OCI-LY7 (cell line): ENCODE results near the gene KAZN. TPM values are rescaled to one million over a fixed set of nuclear protein-coding genes. Genes with fewer than 3 reads are reported as not detected.

Experiments
- BruUV-seq: library from RNA; stranded (reverse); fragments of 400-500 nt; replicated peaks from 2 replicates; lab custom pipeline; 2021; lab: Mats Ljungman, UMichigan
- CTCF ChIA-PET: fragments of 300-600 bp; sonication (Branson Sonifier 250); formaldehyde crosslinking; loops from one replicate; lab custom pipeline; 2022; ENCODE audit warnings: antibody characterized with exemption; ENCODE audit not compliant: unreplicated experiment; lab: Charles Lee
- POLR2A ChIA-PET: fragments of 300-600 bp; sonication (Branson Sonifier 250); formaldehyde crosslinking; loops from one replicate; lab custom pipeline; 2022; ENCODE audit warnings: antibody characterized with exemption; lab: Charles Lee
- DNase-seq: peaks from one replicate; pipeline ENCODE4 v3.0.0-alpha.2; 2015; ENCODE audit warnings: low spot score
- H2AFZ ChIP-seq: fragments of 200-600 bp; sonication (generic), shearing (Covaris generic); 2 replicates; pipeline ENCODE4 v1.6.1; 2014; ENCODE audit warnings: mild to moderate bottlenecking, antibody characterized with exemption, low read length, moderate library complexity
- H3K27ac ChIP-seq: fragments of 200-600 bp; sonication (generic); 2 replicates; pipeline ENCODE4 v1.5.1; 2014; ENCODE audit warnings: mixed run types, low read depth, mild to moderate bottlenecking, moderate library complexity, low read length, inconsistent platforms; ENCODE audit not compliant: poor library complexity, severe bottlenecking
- H3K36me3 ChIP-seq: fragments of 200-600 bp; sonication (generic); 2 replicates; pipeline ENCODE4 v1.6.1; 2014; ENCODE audit warnings: mild to moderate bottlenecking, antibody characterized with exemption, low read length, moderate library complexity, mixed read lengths; ENCODE audit not compliant: insufficient read depth
- H3K4me1 ChIP-seq: fragments of 200-600 bp; sonication (generic); 2 replicates; pipeline ENCODE4 v1.5.1; 2014; ENCODE audit warnings: mild to moderate bottlenecking, low read length; ENCODE audit not compliant: insufficient read depth, poor library complexity, severe bottlenecking
- H3K4me2 ChIP-seq: fragments of 200-600 bp; sonication (generic); 2 replicates; pipeline ENCODE4 v1.6.1; 2014; ENCODE audit warnings: mild to moderate bottlenecking, low read length
- H3K4me3 ChIP-seq: fragments of 200-600 bp; sonication (generic); 2 replicates; pipeline ENCODE4 v1.5.1; 2014; ENCODE audit warnings: mild to moderate bottlenecking, low read depth, low read length; ENCODE audit not compliant: poor library complexity, severe bottlenecking
- H3K79me2 ChIP-seq: fragments of 200-600 bp; sonication (generic); 2 replicates; pipeline ENCODE4 v1.6.1; 2016; ENCODE audit warnings: low read depth, mild to moderate bottlenecking, low read length, moderate library complexity, mixed read lengths; ENCODE audit not compliant: insufficient read depth
- H3K9me2 ChIP-seq: fragments of 200-600 bp; sonication (generic); 2 replicates; pipeline ENCODE4 v1.6.1; 2016; ENCODE audit warnings: mild to moderate bottlenecking, low read length, mixed read lengths; ENCODE audit not compliant: insufficient read depth
- H3K9me3 ChIP-seq: fragments of 200-600 bp; sonication (generic); 2 replicates; pipeline ENCODE4 v1.6.1; 2014; ENCODE audit warnings: mild to moderate bottlenecking, mixed run types, low read length, mixed read lengths
- H4K20me1 ChIP-seq: fragments of 200-600 bp; sonication (generic); 2 replicates; pipeline ENCODE4 v1.6.1; 2014; ENCODE audit warnings: mild to moderate bottlenecking, antibody characterized with exemption, low read length, moderate library complexity, mixed read lengths; ENCODE audit not compliant: insufficient read depth
- CTCF ChIP-seq: fragments of 200-600 bp; sonication (generic); conservative IDR thresholded peaks from 2 replicates; pipeline ENCODE4 v1.5.1; 2014; ENCODE audit warnings: mild to moderate bottlenecking, antibody characterized with exemption, low read length, moderate library complexity, mixed read lengths
- EZH2phosphoT487 ChIP-seq: fragments of 200-600 bp; sonication (generic); IDR thresholded peaks from 2 replicates; pipeline ENCODE4 v1.6.1; 2018; ENCODE audit warnings: low read depth, borderline replicate concordance, mild to moderate bottlenecking, mixed run types, antibody characterized with exemption, low read length, moderate library complexity, mixed read lengths
- intact Hi-C: fragments of 100-400 bp; cut with micrococcal nuclease; formaldehyde crosslinking; loops from one replicate; pipeline ENCODE4 v1.10.0; 2022; ENCODE audit not compliant: unreplicated experiment
- total RNA-seq, 2 experiments: library from RNA; depleted of rRNA in 1 of 2; stranded (reverse); fragments of >200 nt in 1 of 2; shearing (Covaris generic) in 1 of 2; gene quantifications; 2 replicates each; pipeline ENCODE4 v1.2.3, GENCODE V29; 2014 to 2022

Gene KAZN
- total RNA-seq, 2 experiments from 2014 or later = 0.40 to 2.4 TPM

GRCh38 chr1:14848203-14848602 is 249.7 kb downstream of the KAZN start:
- ChIA-PET CTCF (no interaction called here), POLR2A (no interaction called here)

GRCh38 chr1:14848625-14849024 is 250.1 kb downstream of the KAZN start:
- ChIA-PET POLR2A (interaction anchor here (0.7 kb wide), 1 partner anchor 26 kb away, joined by 3 read pairs; no protein-coding TSS in a partner anchor), CTCF (no interaction called here)
- H3K79me2 ChIP-seq = no peaks in the 10 kb centered on the region
- intact Hi-C loops = no loop called here
- no peaks in the 10 kb centered on the region for H3K4me1 ChIP-seq
- no peak overlapping the region for H3K27ac ChIP-seq
- no peaks in the 10 kb centered on the region for H3K36me3 ChIP-seq
- no peaks in the 10 kb centered on the region for H3K9me2 ChIP-seq
- H4K20me1 ChIP-seq = no peaks in the 10 kb centered on the region
- H3K4me2 ChIP-seq = no peak overlapping the region
- no peaks in the 10 kb centered on the region for H3K9me3 ChIP-seq
- no TSS peak for BruUV-seq
- no peak for DNase-seq
- TF ChIP-seq EZH2phosphoT487 = no peak
- no peak for TF ChIP-seq CTCF
- H3K4me3 ChIP-seq = no peak overlapping the region
- no peak overlapping the region for H2AFZ ChIP-seq

More at GRCh38 chr1:14848203-14848602, 249.7 kb downstream of the KAZN start:
- no peak overlapping the region for H3K4me3 ChIP-seq
- intact Hi-C loops = no loop called here
- no peak for TF ChIP-seq CTCF
- TF ChIP-seq EZH2phosphoT487 = no peak
- H2AFZ ChIP-seq = no peak overlapping the region
- no peaks in the 10 kb centered on the region for H4K20me1 ChIP-seq
- H3K4me2 ChIP-seq = no peak overlapping the region
- H3K9me2 ChIP-seq = no peaks in the 10 kb centered on the region
- no peaks in the 10 kb centered on the region for H3K4me1 ChIP-seq
- no peaks in the 10 kb centered on the region for H3K79me2 ChIP-seq
- no peaks in the 10 kb centered on the region for H3K36me3 ChIP-seq
- H3K27ac ChIP-seq = no peak overlapping the region
- no peaks in the 10 kb centered on the region for H3K9me3 ChIP-seq
- no TSS peak for BruUV-seq
- DNase-seq = no peak

- Histone ChIP-seq H3K4me2 (no peak overlapping the region), H3K4me3 (no peak overlapping the region), H3K27ac (no peak overlapping the region), H3K9me3 (no peaks in the 10 kb centered on the region), H4K20me1 (no peaks in the 10 kb centered on the region), H3K4me1 (no peaks in the 10 kb centered on the region), H2AFZ (no peak overlapping the region), H3K9me2 (no peaks in the 10 kb centered on the region), H3K79me2 (no peaks in the 10 kb centered on the region), H3K36me3 (no peaks in the 10 kb centered on the region)
- ChIA-PET CTCF (no interaction called here), POLR2A (interaction anchor here (0.7 kb wide), 1 partner anchor 26 kb away, joined by 3 read pairs; no protein-coding TSS in a partner anchor)
- TF ChIP-seq CTCF = no peak
- no peak for TF ChIP-seq EZH2phosphoT487
- intact Hi-C loops = no loop called here
- no TSS peak for BruUV-seq
- no peak for DNase-seq
Measured at GRCh38 chr1:14849038-14849437, 250.6 kb downstream of the KAZN start.
